PFSK-1 (cell line): ENCODE results near the gene PARP1.

ENCODE experiments used
- FOXP2 ChIP-seq: optimal IDR thresholded peaks from 2 replicates; pipeline ENCODE3; 2011; ENCODE audit warnings: borderline replicate concordance, control low read depth, inconsistent platforms; ENCODE audit not compliant: insufficient read depth; ENCODE audit errors: extremely low read length, extremely low read depth
- POLR2AphosphoS5 ChIP-seq: IDR thresholded peaks from 2 replicates; pipeline ENCODE4 v1.6.1; 2012; ENCODE audit warnings: low read depth, mild to moderate bottlenecking, control low read depth, low read length, moderate library complexity
- SIN3A ChIP-seq: IDR thresholded peaks from 2 replicates; pipeline ENCODE4 v1.6.1; 2012; ENCODE audit warnings: mild to moderate bottlenecking, low read length, moderate library complexity, borderline replicate concordance; ENCODE audit not compliant: insufficient read depth
- TAF1 ChIP-seq: IDR thresholded peaks from 2 replicates; pipeline ENCODE4 v1.6.1; 2012; ENCODE audit warnings: low read length, control low read depth, borderline replicate concordance; ENCODE audit not compliant: insufficient read depth
- TF ChIP-seq, protein P1 (sequence below), 2 experiments: IDR thresholded peaks; 2 replicates each; pipeline versions ENCODE4 v1.6.1 to v1.8.0; 2011 to 2012; ENCODE audit warnings: low read depth in 2 of 2, low read length in 2 of 2, control low read depth in 1 of 2, inconsistent platforms in 1 of 2, mild to moderate bottlenecking in 1 of 2, moderate library complexity in 1 of 2; ENCODE audit not compliant: insufficient read depth in 1 of 2

PARP1 gene

DNA sequence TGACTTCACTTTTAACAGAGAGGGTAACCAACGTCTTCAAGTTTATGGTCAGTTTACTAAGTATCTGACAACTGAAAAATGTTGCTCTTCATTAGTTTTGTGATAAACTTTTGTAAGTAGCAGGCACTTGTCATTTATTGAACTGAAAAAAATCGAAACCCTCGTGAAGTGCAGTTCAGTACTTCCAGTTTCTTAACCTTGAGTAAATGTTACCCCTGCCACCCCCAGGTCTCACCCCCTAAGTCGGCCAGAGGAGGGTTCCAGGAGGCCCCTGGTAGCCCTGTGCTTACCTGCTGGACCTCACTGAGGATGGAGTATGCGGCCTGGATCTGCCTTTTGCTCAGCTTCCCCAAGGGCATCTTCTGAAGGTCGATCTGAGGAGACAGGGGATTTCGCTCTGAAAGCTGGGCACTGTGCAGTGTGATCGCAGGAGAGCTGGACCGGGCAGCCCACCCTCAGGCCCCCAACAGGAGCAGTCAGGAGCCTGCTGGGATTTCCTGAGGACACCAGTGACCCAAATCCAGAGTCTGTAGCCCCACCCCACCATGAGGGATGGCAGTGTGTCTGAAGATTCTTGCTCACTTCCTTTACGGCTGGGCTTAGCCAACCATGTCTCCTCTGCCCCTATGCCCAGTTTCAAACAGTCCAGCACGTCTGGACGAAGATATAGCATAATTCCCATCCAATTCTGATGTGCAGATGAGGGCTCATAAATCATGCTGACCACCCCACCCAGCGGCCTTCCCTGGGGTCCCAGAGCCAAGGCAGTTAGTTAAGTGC lies 37.6 kb downstream of the PARP1 start:
- TF ChIP-seq, protein P1, sequence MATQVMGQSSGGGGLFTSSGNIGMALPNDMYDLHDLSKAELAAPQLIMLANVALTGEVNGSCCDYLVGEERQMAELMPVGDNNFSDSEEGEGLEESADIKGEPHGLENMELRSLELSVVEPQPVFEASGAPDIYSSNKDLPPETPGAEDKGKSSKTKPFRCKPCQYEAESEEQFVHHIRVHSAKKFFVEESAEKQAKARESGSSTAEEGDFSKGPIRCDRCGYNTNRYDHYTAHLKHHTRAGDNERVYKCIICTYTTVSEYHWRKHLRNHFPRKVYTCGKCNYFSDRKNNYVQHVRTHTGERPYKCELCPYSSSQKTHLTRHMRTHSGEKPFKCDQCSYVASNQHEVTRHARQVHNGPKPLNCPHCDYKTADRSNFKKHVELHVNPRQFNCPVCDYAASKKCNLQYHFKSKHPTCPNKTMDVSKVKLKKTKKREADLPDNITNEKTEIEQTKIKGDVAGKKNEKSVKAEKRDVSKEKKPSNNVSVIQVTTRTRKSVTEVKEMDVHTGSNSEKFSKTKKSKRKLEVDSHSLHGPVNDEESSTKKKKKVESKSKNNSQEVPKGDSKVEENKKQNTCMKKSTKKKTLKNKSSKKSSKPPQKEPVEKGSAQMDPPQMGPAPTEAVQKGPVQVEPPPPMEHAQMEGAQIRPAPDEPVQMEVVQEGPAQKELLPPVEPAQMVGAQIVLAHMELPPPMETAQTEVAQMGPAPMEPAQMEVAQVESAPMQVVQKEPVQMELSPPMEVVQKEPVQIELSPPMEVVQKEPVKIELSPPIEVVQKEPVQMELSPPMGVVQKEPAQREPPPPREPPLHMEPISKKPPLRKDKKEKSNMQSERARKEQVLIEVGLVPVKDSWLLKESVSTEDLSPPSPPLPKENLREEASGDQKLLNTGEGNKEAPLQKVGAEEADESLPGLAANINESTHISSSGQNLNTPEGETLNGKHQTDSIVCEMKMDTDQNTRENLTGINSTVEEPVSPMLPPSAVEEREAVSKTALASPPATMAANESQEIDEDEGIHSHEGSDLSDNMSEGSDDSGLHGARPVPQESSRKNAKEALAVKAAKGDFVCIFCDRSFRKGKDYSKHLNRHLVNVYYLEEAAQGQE (IDR thresholded peaks at IDR 0.05; ENCODE audit: insufficient read depth in 1 of 2, low read depth in 2 of 2, low read length in 2 of 2), result no peak
- TF ChIP-seq POLR2AphosphoS5 (no peak), SIN3A (no peak), TAF1 (no peak), FOXP2 (no peak)

DNA sequence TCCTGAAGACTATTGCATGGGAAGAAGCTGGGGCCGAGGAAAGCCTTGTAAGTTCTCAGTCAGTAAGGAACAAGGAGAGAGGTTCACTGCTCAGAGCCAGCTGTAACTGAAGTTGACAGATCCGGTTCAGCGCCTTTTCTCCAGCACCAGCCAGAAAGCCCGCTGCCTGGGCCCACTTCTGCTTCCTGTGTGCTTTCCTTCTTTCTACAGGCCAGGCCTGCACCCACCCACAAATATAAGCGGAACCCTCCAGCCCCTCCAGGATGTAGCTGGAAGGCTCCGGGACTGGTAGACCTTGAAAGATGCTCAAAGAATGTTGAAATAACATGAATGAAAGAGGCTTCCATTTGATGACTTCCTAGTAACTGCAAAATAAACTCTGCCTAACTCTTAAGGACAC lies 38.8 kb downstream of the PARP1 start:
- TF ChIP-seq TAF1 (no peak), SIN3A (no peak), POLR2AphosphoS5 (no peak), FOXP2 (no peak)
- TF ChIP-seq, protein P1 (IDR thresholded peaks at IDR 0.05; ENCODE audit: insufficient read depth in 1 of 2, low read depth in 2 of 2, low read length in 2 of 2), result no peak

DNA sequence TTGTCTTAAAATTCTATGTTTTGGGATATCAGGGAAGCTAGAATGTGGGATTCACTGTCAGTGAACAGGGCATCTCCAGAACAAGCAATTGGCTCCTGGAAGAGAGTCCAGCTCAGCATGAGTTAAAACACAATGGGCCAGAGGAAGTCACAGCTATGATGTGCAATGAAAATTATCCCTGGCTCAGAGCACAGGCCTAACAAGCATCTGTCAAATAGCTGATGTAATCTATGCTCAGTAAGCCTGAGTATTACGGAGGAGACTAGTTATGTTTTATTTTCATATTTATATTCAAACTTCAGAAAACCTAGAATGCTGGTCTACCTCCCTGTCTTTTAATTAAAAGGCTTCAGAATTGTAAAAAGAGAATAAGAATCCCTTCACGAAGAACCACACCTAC lies 41.6 kb downstream of the PARP1 start:
- no peak for TF ChIP-seq SIN3A

DNA sequence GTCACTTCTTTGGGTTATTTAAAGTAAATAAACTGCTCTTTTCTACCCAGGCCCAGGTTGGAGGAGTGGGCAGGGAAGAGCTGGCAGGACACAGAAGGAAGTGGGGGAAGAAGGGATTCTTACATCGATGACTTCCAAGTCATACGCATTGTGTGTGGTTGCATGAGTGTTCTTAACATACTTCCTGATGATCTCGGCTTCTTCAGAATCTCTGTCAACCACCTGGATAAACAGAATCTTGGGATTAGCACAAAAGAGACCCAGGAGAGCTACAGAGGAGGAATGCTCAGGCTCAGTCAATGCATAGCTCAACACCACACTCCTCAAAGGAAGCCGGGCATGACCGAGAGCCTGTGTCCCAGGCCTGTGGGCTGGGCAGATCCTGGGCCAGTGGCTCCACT lies 42.1 kb downstream of the PARP1 start:
- TF ChIP-seq FOXP2, result no peak

DNA sequence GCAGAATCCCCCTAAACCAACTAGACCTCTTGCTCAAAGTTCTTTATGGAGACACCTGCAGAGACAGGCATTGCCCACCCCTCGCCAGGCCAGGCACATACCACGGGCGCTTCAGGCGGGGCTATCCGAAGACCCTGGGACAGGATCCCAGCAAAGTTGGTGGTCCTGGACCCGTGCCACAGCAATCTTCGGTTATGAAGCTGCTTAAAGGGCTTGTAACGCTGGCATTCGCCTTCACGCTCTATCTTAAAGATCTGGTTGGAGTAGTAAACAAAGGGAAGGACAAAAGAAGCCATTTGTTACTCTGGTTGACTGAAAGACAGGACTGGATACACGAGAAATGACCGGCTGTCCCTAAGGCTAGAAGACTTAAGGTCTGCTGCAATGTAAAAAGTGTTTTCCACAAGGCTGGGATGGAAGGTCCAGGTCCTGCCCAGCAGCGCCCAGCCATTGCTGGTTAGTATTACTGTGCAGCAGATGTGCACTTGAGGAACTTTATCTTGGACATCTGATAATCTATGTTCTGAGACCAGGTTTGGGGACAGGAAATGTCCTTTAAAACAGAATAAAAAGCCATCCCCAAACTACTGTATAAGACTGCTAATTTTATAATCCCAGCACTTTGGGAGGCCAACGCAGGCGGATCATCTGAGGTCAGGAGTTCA lies 42.9 kb downstream of the PARP1 start:
- TF ChIP-seq SIN3A, result no peak
- no peak for TF ChIP-seq TAF1
- TF ChIP-seq FOXP2, result no peak
- no peak for TF ChIP-seq POLR2AphosphoS5
- TF ChIP-seq, protein P1 (IDR thresholded peaks at IDR 0.05; ENCODE audit: insufficient read depth in 1 of 2, low read depth in 2 of 2, low read length in 2 of 2), result no peak

DNA sequence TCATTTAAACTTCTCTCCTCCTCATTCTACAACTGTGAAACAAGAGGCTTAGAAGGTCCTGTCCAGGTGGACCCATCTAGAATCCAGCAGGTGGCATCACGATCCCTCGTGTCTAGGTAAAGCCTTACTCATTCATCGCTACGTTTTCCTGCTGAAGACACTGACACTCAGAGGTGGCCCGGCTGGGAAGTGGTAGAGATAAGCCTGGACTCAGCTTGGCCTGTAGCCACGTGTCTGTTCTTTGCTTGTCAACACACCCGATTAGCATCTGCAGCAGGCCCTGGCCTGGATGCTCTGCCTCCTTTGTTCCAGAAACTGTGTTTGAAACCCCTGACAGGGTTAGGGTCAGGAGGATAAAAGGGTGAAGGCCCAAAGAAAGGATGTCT lies 43.4 kb downstream of the PARP1 start:
- TF ChIP-seq FOXP2, result no peak
